ENCODE measurements around the gene TBC1D22A. TPM values are rescaled to one million over a fixed set of nuclear protein-coding genes. Genes with fewer than 3 reads are reported as not detected.

The TBC1D22A gene
- polyA plus RNA-seq, 2 donors = 15.1 to 17.4 TPM

DNA sequence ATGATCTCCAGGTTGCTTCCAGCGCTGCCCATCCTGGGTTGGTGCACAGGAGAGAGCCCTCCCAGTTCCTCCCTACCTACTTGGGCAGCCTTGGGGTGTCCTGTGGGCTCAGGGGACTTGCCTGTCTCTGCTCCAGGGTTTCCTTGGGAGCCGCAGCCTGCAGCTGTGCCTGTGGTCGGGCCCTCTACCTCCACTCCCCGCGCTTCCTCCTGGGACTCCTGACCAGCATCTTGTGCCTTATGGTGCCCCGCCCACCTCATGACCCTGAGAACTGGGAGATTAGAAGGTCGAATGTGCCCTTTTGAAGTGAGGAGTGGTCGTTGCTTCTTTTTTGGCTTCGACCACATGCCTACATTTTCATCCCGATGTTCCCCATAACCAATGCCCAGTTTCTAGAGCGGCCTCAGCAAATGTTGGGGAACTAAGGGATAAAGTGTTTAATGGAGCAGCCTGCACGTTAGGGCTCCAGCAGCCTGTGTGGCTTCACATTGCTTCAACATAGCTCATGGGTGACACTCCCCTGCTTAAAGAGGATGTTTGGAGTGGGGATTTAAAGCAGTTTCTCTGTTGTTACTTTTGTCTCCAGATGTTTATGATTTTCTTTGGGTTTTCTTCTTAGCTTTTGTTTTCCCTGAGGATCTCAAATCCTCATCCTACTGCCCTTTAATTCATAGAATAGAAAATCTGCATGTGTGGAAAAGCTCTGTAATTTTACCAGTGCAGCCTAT lies 248.8 kb downstream of the TBC1D22A start:
- peaks cover 0 to 31% of the 10 kb centered on the region in 2 donors for H3K36me3 ChIP-seq (ENCODE audit: control insufficient read depth in 2 of 2, insufficient read depth in 2 of 2, low read length in 1 of 2)
- WGBS, 2 donors = 85 to 86% methylated on average over 12 of the region's 12 CpGs
- no peaks in the 10 kb centered on the region for H3K9me3 ChIP-seq (ENCODE audit: control insufficient read depth in 2 of 2, insufficient read depth in 1 of 2, low read depth in 1 of 2, low read length in 1 of 2)
- no peak overlapping the region for H3K27ac ChIP-seq (ENCODE audit: low read depth in 2 of 2, low read length in 1 of 2)
- no peaks in the 10 kb centered on the region for H3K27me3 ChIP-seq (ENCODE audit: control insufficient read depth in 1 of 2, insufficient read depth in 2 of 2, low read length in 2 of 2)
- H3K4me1 ChIP-seq (ENCODE audit: control insufficient read depth in 2 of 2, insufficient read depth in 2 of 2, low read length in 1 of 2) = no peaks in the 10 kb centered on the region
- H3K4me3 ChIP-seq (ENCODE audit: low read depth in 1 of 2, low read length in 2 of 2) = no peak overlapping the region

DNA sequence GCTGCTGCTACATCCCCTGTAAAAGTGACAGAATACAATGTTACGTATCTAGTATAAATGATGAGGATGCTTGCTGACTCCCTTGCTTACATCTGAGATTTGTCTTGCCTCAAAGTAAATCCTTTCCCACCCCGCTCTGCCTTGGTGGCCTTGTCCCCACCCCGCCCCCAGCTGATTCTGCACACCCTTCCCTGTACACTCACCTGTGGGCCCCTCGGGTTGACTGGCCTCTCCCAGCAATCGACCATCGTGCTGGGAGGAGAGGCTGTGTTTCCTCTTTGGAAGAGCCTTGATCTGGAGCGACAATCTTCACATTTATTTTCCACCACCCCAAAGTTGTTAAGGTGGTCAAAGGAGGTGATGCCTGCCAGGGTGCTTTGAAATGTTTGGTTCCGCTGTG lies 249.4 kb downstream of the TBC1D22A start:
- Histone ChIP-seq H3K27me3 (ENCODE audit: control insufficient read depth in 1 of 2, insufficient read depth in 2 of 2, low read length in 2 of 2) (no peaks in the 10 kb centered on the region), H3K4me3 (ENCODE audit: low read depth in 1 of 2, low read length in 2 of 2) (no peak overlapping the region), H3K4me1 (ENCODE audit: control insufficient read depth in 2 of 2, insufficient read depth in 2 of 2, low read length in 1 of 2) (no peaks in the 10 kb centered on the region), H3K36me3 (ENCODE audit: control insufficient read depth in 2 of 2, insufficient read depth in 2 of 2, low read length in 1 of 2) (peaks cover 0 to 31% of the 10 kb centered on the region in 2 donors), H3K27ac (ENCODE audit: low read depth in 2 of 2, low read length in 1 of 2) (no peak overlapping the region), H3K9me3 (ENCODE audit: control insufficient read depth in 2 of 2, insufficient read depth in 1 of 2, low read depth in 1 of 2, low read length in 1 of 2) (no peaks in the 10 kb centered on the region)
- 93% methylated on average over 8 of the region's 8 CpGs for WGBS, 2 donors

DNA sequence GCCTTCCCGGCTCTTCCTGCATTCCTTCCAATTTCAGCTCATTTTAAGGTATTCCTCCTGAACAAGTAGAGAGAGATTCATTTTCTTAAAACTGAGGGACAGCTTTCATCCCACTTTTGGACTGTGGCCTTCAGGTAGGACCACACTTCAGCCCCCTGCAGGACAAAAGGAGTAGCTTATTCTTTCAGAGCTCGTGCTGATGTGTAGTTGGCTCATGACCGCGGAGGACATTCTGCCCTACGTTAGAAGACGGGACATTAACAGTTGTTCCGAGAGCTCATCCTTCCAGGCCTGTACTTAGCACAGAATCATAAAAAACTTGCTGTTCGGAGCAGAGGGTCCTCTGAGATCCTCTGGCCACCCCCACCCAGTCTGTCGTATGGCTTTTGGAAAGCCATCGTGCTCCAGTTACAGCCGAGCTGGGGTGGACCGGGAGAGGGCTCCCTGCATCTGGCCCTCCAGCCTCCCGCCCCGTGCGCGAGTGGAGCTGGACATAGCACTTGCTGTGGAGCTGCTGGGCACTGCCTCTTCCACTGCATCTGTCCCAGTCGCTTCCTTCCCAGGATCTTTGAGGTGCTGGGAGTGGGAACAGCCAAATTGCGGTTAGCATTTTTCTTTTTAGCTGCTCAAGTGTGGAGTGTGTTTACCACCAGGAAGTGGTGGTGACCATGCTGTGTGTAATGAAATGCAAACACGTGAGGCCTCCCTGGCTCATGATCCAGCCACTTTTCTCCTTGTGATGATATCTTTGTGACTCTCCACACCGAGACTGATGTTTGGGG lies 250.3 kb downstream of the TBC1D22A start:
- peaks cover 0 to 27% of the 10 kb centered on the region in 2 donors for H3K36me3 ChIP-seq (ENCODE audit: control insufficient read depth in 2 of 2, insufficient read depth in 2 of 2, low read length in 1 of 2)
- no peak overlapping the region for H3K27ac ChIP-seq (ENCODE audit: low read depth in 2 of 2, low read length in 1 of 2)
- H3K27me3 ChIP-seq (ENCODE audit: control insufficient read depth in 1 of 2, insufficient read depth in 2 of 2, low read length in 2 of 2) = no peaks in the 10 kb centered on the region
- H3K4me1 ChIP-seq (ENCODE audit: control insufficient read depth in 2 of 2, insufficient read depth in 2 of 2, low read length in 1 of 2) = no peaks in the 10 kb centered on the region
- 92 to 94% methylated on average over 20 of the region's 20 CpGs for WGBS, 2 donors
- H3K9me3 ChIP-seq (ENCODE audit: control insufficient read depth in 2 of 2, insufficient read depth in 1 of 2, low read depth in 1 of 2, low read length in 1 of 2) = no peaks in the 10 kb centered on the region
- no peak overlapping the region for H3K4me3 ChIP-seq (ENCODE audit: low read depth in 1 of 2, low read length in 2 of 2)

DNA sequence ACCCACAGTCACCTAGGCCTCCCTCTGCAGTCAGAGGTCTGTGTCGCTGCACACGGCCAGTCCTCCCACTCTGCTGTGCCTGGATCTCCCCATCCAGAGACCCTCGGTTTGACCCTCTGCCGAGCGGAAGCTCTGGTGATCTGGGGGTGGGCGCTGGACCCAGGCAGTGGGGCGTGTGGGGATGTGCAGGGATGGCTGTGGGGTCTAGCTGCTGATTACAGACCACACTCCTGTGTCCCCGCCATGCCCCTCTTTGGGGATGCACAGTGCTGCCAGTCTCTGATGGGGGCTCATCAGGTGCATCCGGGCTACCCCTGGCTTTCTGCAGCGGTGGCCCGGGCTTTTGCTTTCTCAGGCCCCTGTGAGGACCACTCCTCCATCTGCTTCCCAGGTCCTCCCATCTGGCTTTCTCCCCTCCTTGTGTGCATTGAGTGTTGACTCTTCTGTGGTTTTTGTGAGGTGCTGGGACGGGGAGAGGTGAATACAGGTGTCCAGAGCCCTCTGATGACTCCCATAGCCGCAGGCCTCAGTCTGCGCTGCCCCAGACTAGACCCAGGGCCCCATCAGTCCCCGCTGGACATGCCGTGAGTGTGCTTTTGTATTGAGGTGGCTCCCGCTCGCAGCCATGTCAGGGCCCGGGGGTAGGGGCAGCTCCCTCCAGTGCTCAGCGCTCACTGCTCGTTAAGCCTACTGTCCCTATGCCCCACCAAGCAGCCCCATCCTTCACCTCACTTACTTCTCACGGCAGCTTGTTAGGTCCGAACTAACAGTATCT lies 251.6 kb downstream of the TBC1D22A start:
- H3K9me3 ChIP-seq (ENCODE audit: control insufficient read depth in 2 of 2, insufficient read depth in 1 of 2, low read depth in 1 of 2, low read length in 1 of 2) = no peaks in the 10 kb centered on the region
- H3K36me3 ChIP-seq (ENCODE audit: control insufficient read depth in 2 of 2, insufficient read depth in 2 of 2, low read length in 1 of 2) = peaks cover 0 to 29% of the 10 kb centered on the region in 2 donors
- no peak overlapping the region for H3K4me3 ChIP-seq (ENCODE audit: low read depth in 1 of 2, low read length in 2 of 2)
- H3K4me1 ChIP-seq (ENCODE audit: control insufficient read depth in 2 of 2, insufficient read depth in 2 of 2, low read length in 1 of 2) = no peaks in the 10 kb centered on the region
- no peak overlapping the region for H3K27ac ChIP-seq (ENCODE audit: low read depth in 2 of 2, low read length in 1 of 2)
- H3K27me3 ChIP-seq (ENCODE audit: control insufficient read depth in 1 of 2, insufficient read depth in 2 of 2, low read length in 2 of 2) = no peaks in the 10 kb centered on the region
- WGBS, 2 donors = 93 to 95% methylated on average over 23 of the region's 23 CpGs

DNA sequence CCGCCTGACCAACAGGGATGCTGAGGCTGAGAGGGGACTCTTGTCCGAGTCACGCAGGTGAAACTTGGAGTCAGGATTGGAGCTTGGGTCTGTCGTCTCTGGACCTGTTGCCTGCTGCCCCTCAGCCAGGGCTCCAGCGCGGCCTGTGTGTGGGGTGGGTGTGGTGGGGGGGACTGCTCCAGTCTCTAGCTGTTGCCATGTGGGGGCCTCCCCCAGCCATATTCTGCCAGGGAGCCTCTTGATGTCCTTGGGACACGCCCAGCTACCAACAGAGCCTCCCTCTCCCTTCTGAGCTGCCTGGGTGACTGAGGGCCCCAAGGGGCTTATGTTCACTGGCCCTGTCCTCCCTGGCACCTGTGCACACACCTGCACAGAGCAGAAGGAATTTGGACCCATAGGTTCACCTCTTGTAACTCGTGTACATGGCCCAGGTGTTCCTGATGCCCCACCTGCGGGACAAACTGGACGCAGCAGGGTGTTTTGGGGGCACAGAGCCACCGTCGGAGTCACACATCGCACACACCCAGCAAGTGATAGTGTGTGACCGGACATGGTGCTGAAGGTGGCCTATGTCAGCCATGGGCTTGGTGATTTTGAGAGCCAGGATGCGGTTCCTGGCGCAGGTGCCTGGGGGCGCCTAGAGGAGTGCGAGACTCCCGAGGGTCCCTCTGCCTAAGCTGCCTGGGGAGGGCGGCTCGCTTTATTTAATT lies 252.3 kb downstream of the TBC1D22A start:
- WGBS, 2 donors = 95 to 96% methylated on average over 21 of the region's 21 CpGs
- Histone ChIP-seq H3K4me3 (ENCODE audit: low read depth in 1 of 2, low read length in 2 of 2) (no peak overlapping the region), H3K27ac (ENCODE audit: low read depth in 2 of 2, low read length in 1 of 2) (no peak overlapping the region), H3K4me1 (ENCODE audit: control insufficient read depth in 2 of 2, insufficient read depth in 2 of 2, low read length in 1 of 2) (no peaks in the 10 kb centered on the region), H3K9me3 (ENCODE audit: control insufficient read depth in 2 of 2, insufficient read depth in 1 of 2, low read depth in 1 of 2, low read length in 1 of 2) (no peaks in the 10 kb centered on the region), H3K27me3 (ENCODE audit: control insufficient read depth in 1 of 2, insufficient read depth in 2 of 2, low read length in 2 of 2) (no peaks in the 10 kb centered on the region), H3K36me3 (ENCODE audit: control insufficient read depth in 2 of 2, insufficient read depth in 2 of 2, low read length in 1 of 2) (peaks cover 0 to 24% of the 10 kb centered on the region in 2 donors)

DNA sequence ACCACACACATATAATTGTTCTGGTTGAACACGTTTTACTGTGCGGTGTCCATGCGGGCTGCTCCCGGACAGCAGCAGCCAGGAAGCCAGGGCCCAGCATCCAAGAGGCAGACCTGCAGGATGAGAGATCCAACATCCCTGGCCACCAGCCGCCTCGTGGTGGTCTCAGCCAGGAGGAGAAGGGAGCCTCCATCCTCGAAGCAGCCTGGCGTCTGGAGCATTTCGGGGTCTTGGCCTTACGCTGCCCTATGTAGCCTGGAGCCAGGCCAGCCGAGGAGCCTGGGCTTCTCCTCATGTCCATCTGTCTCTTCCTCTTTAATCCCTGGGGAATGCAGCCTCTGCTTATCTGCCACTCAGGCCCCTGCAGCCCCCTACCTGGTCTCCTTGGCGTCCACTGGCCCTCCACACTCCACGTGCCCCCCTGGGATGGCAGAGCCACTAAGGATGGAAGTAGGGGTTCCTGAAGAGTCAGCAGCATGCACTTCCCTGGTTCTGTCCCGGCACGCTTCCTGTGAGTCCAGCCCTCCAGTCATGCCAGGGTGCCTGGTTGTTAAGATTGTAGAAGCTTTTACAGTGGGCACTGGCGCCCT lies 253.2 kb downstream of the TBC1D22A start:
- H3K36me3 ChIP-seq (ENCODE audit: control insufficient read depth in 2 of 2, insufficient read depth in 2 of 2, low read length in 1 of 2) = peaks cover 3 to 24% of the 10 kb centered on the region in 2 donors
- H3K4me3 ChIP-seq (ENCODE audit: low read depth in 1 of 2, low read length in 2 of 2) = no peak overlapping the region
- H3K27me3 ChIP-seq (ENCODE audit: control insufficient read depth in 1 of 2, insufficient read depth in 2 of 2, low read length in 2 of 2) = no peaks in the 10 kb centered on the region
- no peaks in the 10 kb centered on the region for H3K4me1 ChIP-seq (ENCODE audit: control insufficient read depth in 2 of 2, insufficient read depth in 2 of 2, low read length in 1 of 2)
- H3K9me3 ChIP-seq (ENCODE audit: control insufficient read depth in 2 of 2, insufficient read depth in 1 of 2, low read depth in 1 of 2, low read length in 1 of 2) = no peaks in the 10 kb centered on the region
- 94 to 96% methylated on average over 16 of the region's 16 CpGs for WGBS, 2 donors
- H3K27ac ChIP-seq (ENCODE audit: low read depth in 2 of 2, low read length in 1 of 2) = no peak overlapping the region

DNA sequence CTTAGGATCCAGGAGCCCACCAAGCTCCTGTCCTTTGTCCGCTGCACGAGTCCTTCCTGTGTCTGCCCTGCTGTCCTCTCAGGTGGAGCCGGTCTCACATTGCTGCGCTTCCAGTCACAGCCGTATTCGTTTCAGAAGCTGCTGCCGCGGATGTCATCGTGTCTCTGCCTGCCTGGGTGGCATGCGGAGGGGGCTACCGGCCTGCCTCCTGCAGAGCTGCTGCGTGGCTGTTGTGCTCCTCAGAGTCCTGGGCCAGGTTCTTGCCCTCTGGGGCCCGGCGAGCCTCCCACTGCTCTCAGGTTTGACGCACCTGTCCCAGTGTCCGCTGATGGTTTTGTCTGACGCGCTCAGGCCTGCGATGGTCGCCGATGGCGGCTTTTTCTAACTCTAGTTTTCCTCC lies 254.2 kb downstream of the TBC1D22A start:
- Histone ChIP-seq H3K36me3 (ENCODE audit: control insufficient read depth in 2 of 2, insufficient read depth in 2 of 2, low read length in 1 of 2) (peaks cover 3 to 21% of the 10 kb centered on the region in 2 donors), H3K27ac (ENCODE audit: low read depth in 2 of 2, low read length in 1 of 2) (no peak overlapping the region), H3K27me3 (ENCODE audit: control insufficient read depth in 1 of 2, insufficient read depth in 2 of 2, low read length in 2 of 2) (no peaks in the 10 kb centered on the region), H3K9me3 (ENCODE audit: control insufficient read depth in 2 of 2, insufficient read depth in 1 of 2, low read depth in 1 of 2, low read length in 1 of 2) (no peaks in the 10 kb centered on the region), H3K4me3 (ENCODE audit: low read depth in 1 of 2, low read length in 2 of 2) (no peak overlapping the region), H3K4me1 (ENCODE audit: control insufficient read depth in 2 of 2, insufficient read depth in 2 of 2, low read length in 1 of 2) (no peaks in the 10 kb centered on the region)
- 95 to 99% methylated on average over 22 of the region's 22 CpGs for WGBS, 2 donors

DNA sequence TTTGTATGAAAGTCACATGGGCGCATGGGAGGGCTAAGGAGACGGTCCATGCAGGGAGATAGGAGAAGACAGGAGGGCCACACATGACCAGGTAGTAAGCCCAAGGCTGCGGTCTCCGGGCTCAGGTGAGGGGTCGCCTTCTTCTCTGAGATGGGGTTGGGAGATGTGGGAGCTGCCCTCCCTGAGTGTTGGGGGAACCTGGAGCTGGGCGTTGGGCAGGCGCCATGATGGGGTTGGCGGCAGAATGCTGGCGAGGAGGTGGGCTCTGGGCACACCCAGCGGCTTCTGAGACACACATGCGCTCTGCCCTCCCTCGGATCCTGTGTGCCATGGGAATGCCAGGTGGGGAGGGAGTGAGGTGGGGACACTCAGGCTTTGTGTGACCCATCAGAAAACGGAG lies 254.8 kb downstream of the TBC1D22A start:
- 90% methylated on average over 13 of the region's 13 CpGs for WGBS, 2 donors
- Histone ChIP-seq H3K27ac (ENCODE audit: low read depth in 2 of 2, low read length in 1 of 2) (no peak overlapping the region), H3K4me3 (ENCODE audit: low read depth in 1 of 2, low read length in 2 of 2) (no peak overlapping the region), H3K27me3 (ENCODE audit: control insufficient read depth in 1 of 2, insufficient read depth in 2 of 2, low read length in 2 of 2) (no peaks in the 10 kb centered on the region), H3K9me3 (ENCODE audit: control insufficient read depth in 2 of 2, insufficient read depth in 1 of 2, low read depth in 1 of 2, low read length in 1 of 2) (no peaks in the 10 kb centered on the region), H3K36me3 (ENCODE audit: control insufficient read depth in 2 of 2, insufficient read depth in 2 of 2, low read length in 1 of 2) (peaks cover 3 to 21% of the 10 kb centered on the region in 2 donors), H3K4me1 (ENCODE audit: control insufficient read depth in 2 of 2, insufficient read depth in 2 of 2, low read length in 1 of 2) (no peaks in the 10 kb centered on the region)
